K562 (cell line): Measurements from ENCODE around the gene ANKZF1. TPM values are rescaled to one million over a fixed set of nuclear protein-coding genes. Genes with fewer than 3 reads are reported as not detected.

Source experiments
- ATAC-seq: fragments of 200-7000 bp; cut with Tn5 transposase; 3 replicates; pipeline ENCODE4 v1.9.1; 2020; ENCODE audit warnings: moderate library complexity
- BruUV-seq: library from RNA; stranded (reverse); fragments of 400-500 nt; replicated peaks from 2 replicates; lab custom pipeline; 2021; lab: Mats Ljungman, UMichigan
- CTCF ChIA-PET: fragments of 300-600 bp; formaldehyde crosslinking; extraction: SDS; loops from one replicate; lab custom pipeline; 2021; ENCODE audit warnings: low intra/inter-chr PET ratio; lab: Yijun Ruan, JAX
- POLR2A ChIA-PET: fragments of 300-600, 350-650 bp; sonication (Branson Sonifier 250); formaldehyde crosslinking; extraction: SDS; loops from one replicate; lab custom pipeline; 2021; ENCODE audit warnings: antibody characterized with exemption, inconsistent platforms; lab: Yijun Ruan, JAX
- DNase-seq, 4 experiments: peaks; one replicate each; pipeline versions ENCODE4 v3.0.0 to v3.0.0-alpha.2; 2011 to 2018; ENCODE audit warnings: low spot score in 3 of 4, mixed read lengths in 3 of 4; ENCODE audit errors: extremely low read depth in 1 of 4
- FAIRE-seq: peaks from 2 replicates; lab custom pipeline; 2011; peaks lifted over from hg19 to GRCh38; lab: Jason Lieb, UNC
- H2AFZ ChIP-seq: 2 replicates; pipeline ENCODE4 v1.6.0; 2011; ENCODE audit warnings: low read depth, low read length, control low read depth, inconsistent platforms
- H3K27ac ChIP-seq: fragments of 200-600 bp; 3 replicates; pipeline ENCODE4 v1.8.0; 2011; ENCODE audit warnings: low read depth, mild to moderate bottlenecking, control low read depth, inconsistent platforms, low read length, moderate library complexity, mixed read lengths; ENCODE audit errors: extremely low read depth
- H3K27me3 ChIP-seq, 2 experiments: fragments of 300-600 bp in 1 of 2; 2 replicates in 1 of 2; 3 replicates in 1 of 2; pipeline versions ENCODE4 v1.6.0 to v1.8.0; 2011; ENCODE audit warnings: inconsistent platforms in 2 of 2, low read length in 2 of 2, mild to moderate bottlenecking in 1 of 2, mixed read lengths in 1 of 2, moderate library complexity in 1 of 2; ENCODE audit not compliant: control insufficient read depth in 2 of 2, insufficient read depth in 2 of 2
- H3K36me3 ChIP-seq: fragments of 300-600 bp; 3 replicates; pipeline ENCODE4 v1.8.0; 2011; ENCODE audit warnings: mild to moderate bottlenecking, low read length, inconsistent platforms; ENCODE audit not compliant: control insufficient read depth, insufficient read depth
- H3K4me1 ChIP-seq, 2 experiments: fragments of 200-600 bp in 1 of 2; replicated peaks in 1 of 2; 2 replicates in 1 of 2; 3 replicates in 1 of 2; pipeline versions ENCODE4 v1.5.1 to v1.8.0; 2011; ENCODE audit warnings: inconsistent platforms in 2 of 2, low read length in 2 of 2, mild to moderate bottlenecking in 1 of 2, mixed read lengths in 1 of 2, moderate library complexity in 1 of 2; ENCODE audit not compliant: control insufficient read depth in 2 of 2, insufficient read depth in 2 of 2
- H3K4me2 ChIP-seq: 2 replicates; pipeline ENCODE4 v1.6.1; 2011; ENCODE audit warnings: low read length, control low read depth, inconsistent platforms, mixed read lengths; ENCODE audit not compliant: insufficient read depth
- H3K4me3 ChIP-seq: fragments of 200-600 bp; sonication (generic), shearing (Covaris generic); 2 replicates; pipeline ENCODE4 v1.5.1; 2016; ENCODE audit warnings: control low read depth, inconsistent platforms
- H3K79me2 ChIP-seq: fragments of 200-600 bp; 3 replicates; pipeline ENCODE4 v1.8.0; 2011; ENCODE audit warnings: low read length, inconsistent platforms; ENCODE audit not compliant: control insufficient read depth, insufficient read depth
- H3K9ac ChIP-seq, 2 experiments: 2 replicates each; pipeline versions ENCODE4 v1.6.0 to v1.6.1; 2011; ENCODE audit warnings: low read depth in 2 of 2, low read length in 2 of 2, control low read depth in 1 of 2, inconsistent platforms in 1 of 2, mild to moderate bottlenecking in 1 of 2, mixed read lengths in 1 of 2; ENCODE audit not compliant: insufficient read depth in 1 of 2
- H3K9me1 ChIP-seq: one replicate; pipeline ENCODE4 v1.6.0; 2011; ENCODE audit warnings: inconsistent platforms, mild to moderate bottlenecking, low read length, moderate library complexity; ENCODE audit not compliant: control insufficient read depth, insufficient read depth
- H3K9me3 ChIP-seq: replicated peaks from 2 replicates; pipeline ENCODE4 v1.5.1; 2011; ENCODE audit warnings: low read depth, low read length, inconsistent platforms; ENCODE audit not compliant: control insufficient read depth, insufficient read depth
- H4K20me1 ChIP-seq: replicated peaks from 2 replicates; pipeline ENCODE4 v1.6.1; 2011; ENCODE audit warnings: low read length, inconsistent platforms, mixed read lengths; ENCODE audit not compliant: control insufficient read depth, insufficient read depth
- FOXA3 ChIP-seq, 2 experiments: fragments of 450-650 bp in 1 of 2; sonication (generic) in 1 of 2; formaldehyde crosslinking; IDR thresholded peaks in 1 of 2; conservative IDR thresholded peaks in 1 of 2; 2 replicates each; pipeline versions ENCODE4 v1.4.0 to v1.8.0; 2020 to 2022; ENCODE audit warnings: mild to moderate bottlenecking in 2 of 2, missing genetic modification reagents in 1 of 2
- HNRNPK ChIP-seq: fragments of 200-400 bp; formaldehyde crosslinking; IDR thresholded peaks from one replicate; pipeline ENCODE4 v1.6.1; 2018; ENCODE audit warnings: mild to moderate bottlenecking, low read depth, low read length; ENCODE audit not compliant: poor library complexity, severe bottlenecking
- IFI16 ChIP-seq: fragments of 250-450 bp; sonication (Bioruptor Pico); IDR thresholded peaks from 2 replicates; pipeline ENCODE4 v2.1.2; 2022; ENCODE audit warnings: mild to moderate bottlenecking, inconsistent platforms
- ZNF175 ChIP-seq: fragments of 200-800 bp; sonication (Bioruptor generic); IDR thresholded peaks from 2 replicates; pipeline ENCODE4 v1.6.1; 2016; ENCODE audit warnings: low read depth, mild to moderate bottlenecking, missing genetic modification characterization, missing compliant biosample characterization
- WGBS: fragments of 100-300 bp; shearing (Covaris generic); methylation state at CpG from one replicate; pipeline ENCODE4 v1.1.6; 2016; ENCODE audit warnings: low coverage, mixed read lengths; ENCODE audit not compliant: insufficient coverage; ENCODE audit errors: missing lambda C conversion rate; 5-methylcytosine and 5-hydroxymethylcytosine counted together
- in situ Hi-C: fragments of 300-500 bp; cut with MboI; formaldehyde crosslinking; loops from 4 replicates; pipeline ENCODE4 v1.15.0; 2018; ENCODE audit warnings: inconsistent platforms, mixed read lengths
- intact Hi-C: fragments of 100-400 bp; cut with micrococcal nuclease; formaldehyde crosslinking; loops from 2 replicates; pipeline ENCODE4 v1.14.2; 2022
- polyA plus RNA-seq, 8 experiments: library from polyadenylated mRNA; depleted of rRNA in 4 of 8; stranded (reverse) in 5 of 8; unstranded in 3 of 8; fragments of >200 nt; fragmentation: Nextera tagmentation in 2 of 8; fragmentation: Illumina TruSeq in 1 of 8; extraction: Ambion mirVana in 2 of 8; extraction: Trizol in 1 of 8; gene quantifications; 2 replicates each; pipeline versions ENCODE4 v1.2.1 to v1.2.3, GENCODE V29; 2011 to 2014; ENCODE audit warnings: inconsistent platforms in 1 of 8, missing spikeins in 1 of 8
- total RNA-seq, 7 experiments: library from RNA; depleted of rRNA in 6 of 7; stranded (reverse); fragments of >200 nt in 6 of 7; fragmentation: Illumina TruSeq in 2 of 7; extraction: Trizol in 2 of 7; gene quantifications; 2 replicates each; pipeline versions ENCODE4 v1.2.1 to v1.2.3, GENCODE V29; 2011 to 2021; ENCODE audit warnings: low replicate concordance in 1 of 7
- TF ChIP-seq, protein P1 (sequence below), 3 experiments: fragments of 200-800 bp in 1 of 3; sonication (Bioruptor generic) in 1 of 3; sonication (generic) in 1 of 3; formaldehyde crosslinking in 1 of 3; IDR thresholded peaks; 2 replicates each; pipeline versions ENCODE4 v1.6.1 to v1.8.0; 2016 to 2022; ENCODE audit warnings: mild to moderate bottlenecking in 2 of 3, missing compliant biosample characterization in 2 of 3, missing genetic modification characterization in 2 of 3, missing genetic modification reagents in 1 of 3
- TF ChIP-seq, protein P2 (sequence below): fragments of 450-650 bp; IDR thresholded peaks from 2 replicates; pipeline ENCODE4 v1.6.1; 2016; ENCODE audit warnings: low read depth
- TF ChIP-seq, protein P3 (sequence below): fragments of 200-400 bp; formaldehyde crosslinking; IDR thresholded peaks from 2 replicates; pipeline ENCODE4 v1.6.1; 2017; ENCODE audit warnings: mild to moderate bottlenecking, low read depth, low read length, moderate library complexity

Gene ANKZF1
- total and polyA plus RNA-seq, 9 of the 15 experiments (the other 6 are each of a cell fraction or from before 2014, with no cell fraction given) = 3.1 to 60.6 (median 31.0) TPM

DNA sequence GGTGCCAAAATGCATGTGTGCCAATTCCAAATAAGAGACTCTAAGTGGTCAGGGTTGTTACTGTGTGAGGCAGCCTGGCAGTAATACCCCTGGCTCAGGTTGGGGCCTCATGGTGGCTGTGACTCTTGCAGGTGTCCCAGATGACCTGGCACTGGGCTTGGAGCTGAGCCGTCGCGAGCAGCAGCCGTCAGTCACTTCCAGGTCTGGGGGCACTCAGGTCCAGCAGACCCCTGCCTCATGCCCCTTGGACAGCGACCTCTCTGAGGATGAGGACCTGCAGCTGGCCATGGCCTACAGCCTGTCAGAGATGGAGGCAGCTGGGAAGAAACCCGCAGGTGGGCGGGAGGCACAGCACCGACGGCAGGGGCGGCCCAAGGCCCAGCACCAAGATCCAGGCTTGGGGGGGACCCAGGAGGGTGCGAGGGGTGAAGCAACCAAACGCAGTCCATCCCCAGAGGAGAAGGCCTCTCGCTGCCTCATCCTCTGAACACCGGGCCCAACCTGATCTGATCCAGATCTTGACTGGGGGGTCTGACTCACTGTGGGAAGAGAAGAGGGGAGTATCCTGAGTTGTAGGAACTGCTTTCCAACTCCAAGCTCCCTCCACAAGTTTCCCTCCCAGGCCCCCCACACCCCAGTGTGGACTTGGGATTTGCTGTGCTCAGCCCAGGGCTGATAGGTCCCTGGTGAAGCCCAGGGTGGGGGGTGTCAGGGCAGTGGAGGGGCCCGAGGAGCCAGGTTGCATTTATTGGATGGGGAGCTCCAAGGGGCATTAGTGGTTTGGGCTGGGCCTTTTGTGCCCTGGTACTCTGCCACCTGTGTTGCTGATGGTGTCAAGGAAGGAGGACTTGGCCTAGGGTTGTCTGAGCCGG is 55.1 kb downstream of the ANKZF1 start:
- Histone ChIP-seq H3K9me3 (no peaks in the 10 kb centered on the region), H3K79me2 (no peaks in the 10 kb centered on the region), H3K9me1 (peaks cover 5% of the 10 kb centered on the region), H4K20me1 (no peaks in the 10 kb centered on the region), H3K9ac (peak overlapping the region in 1 of 2 experiments; percentile 65; a peak in 2 of 4 replicates), H3K27ac (no peak overlapping the region), H3K4me3 (no peak overlapping the region), H3K4me2 (no peak overlapping the region), H2AFZ (no peak overlapping the region), H3K4me1 (peaks cover 54 to 77% of the 10 kb centered on the region in 2 experiments), H3K36me3 (no peaks in the 10 kb centered on the region), H3K27me3 (no peaks in the 10 kb centered on the region)
- TF ChIP-seq, protein P1, sequence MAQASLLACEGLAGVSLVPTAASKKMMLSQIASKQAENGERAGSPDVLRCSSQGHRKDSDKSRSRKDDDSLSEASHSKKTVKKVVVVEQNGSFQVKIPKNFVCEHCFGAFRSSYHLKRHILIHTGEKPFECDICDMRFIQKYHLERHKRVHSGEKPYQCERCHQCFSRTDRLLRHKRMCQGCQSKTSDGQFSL (CRISPR knock-in tag; IDR thresholded peaks at IDR 0.05) = no peak
- TF ChIP-seq, protein P1 (tag; IDR thresholded peaks at IDR 0.05) = no peak
- no peak for TF ChIP-seq IFI16 (CRISPR knock-in tag)
- TF ChIP-seq HNRNPK = no peak
- TF ChIP-seq, protein P2, sequence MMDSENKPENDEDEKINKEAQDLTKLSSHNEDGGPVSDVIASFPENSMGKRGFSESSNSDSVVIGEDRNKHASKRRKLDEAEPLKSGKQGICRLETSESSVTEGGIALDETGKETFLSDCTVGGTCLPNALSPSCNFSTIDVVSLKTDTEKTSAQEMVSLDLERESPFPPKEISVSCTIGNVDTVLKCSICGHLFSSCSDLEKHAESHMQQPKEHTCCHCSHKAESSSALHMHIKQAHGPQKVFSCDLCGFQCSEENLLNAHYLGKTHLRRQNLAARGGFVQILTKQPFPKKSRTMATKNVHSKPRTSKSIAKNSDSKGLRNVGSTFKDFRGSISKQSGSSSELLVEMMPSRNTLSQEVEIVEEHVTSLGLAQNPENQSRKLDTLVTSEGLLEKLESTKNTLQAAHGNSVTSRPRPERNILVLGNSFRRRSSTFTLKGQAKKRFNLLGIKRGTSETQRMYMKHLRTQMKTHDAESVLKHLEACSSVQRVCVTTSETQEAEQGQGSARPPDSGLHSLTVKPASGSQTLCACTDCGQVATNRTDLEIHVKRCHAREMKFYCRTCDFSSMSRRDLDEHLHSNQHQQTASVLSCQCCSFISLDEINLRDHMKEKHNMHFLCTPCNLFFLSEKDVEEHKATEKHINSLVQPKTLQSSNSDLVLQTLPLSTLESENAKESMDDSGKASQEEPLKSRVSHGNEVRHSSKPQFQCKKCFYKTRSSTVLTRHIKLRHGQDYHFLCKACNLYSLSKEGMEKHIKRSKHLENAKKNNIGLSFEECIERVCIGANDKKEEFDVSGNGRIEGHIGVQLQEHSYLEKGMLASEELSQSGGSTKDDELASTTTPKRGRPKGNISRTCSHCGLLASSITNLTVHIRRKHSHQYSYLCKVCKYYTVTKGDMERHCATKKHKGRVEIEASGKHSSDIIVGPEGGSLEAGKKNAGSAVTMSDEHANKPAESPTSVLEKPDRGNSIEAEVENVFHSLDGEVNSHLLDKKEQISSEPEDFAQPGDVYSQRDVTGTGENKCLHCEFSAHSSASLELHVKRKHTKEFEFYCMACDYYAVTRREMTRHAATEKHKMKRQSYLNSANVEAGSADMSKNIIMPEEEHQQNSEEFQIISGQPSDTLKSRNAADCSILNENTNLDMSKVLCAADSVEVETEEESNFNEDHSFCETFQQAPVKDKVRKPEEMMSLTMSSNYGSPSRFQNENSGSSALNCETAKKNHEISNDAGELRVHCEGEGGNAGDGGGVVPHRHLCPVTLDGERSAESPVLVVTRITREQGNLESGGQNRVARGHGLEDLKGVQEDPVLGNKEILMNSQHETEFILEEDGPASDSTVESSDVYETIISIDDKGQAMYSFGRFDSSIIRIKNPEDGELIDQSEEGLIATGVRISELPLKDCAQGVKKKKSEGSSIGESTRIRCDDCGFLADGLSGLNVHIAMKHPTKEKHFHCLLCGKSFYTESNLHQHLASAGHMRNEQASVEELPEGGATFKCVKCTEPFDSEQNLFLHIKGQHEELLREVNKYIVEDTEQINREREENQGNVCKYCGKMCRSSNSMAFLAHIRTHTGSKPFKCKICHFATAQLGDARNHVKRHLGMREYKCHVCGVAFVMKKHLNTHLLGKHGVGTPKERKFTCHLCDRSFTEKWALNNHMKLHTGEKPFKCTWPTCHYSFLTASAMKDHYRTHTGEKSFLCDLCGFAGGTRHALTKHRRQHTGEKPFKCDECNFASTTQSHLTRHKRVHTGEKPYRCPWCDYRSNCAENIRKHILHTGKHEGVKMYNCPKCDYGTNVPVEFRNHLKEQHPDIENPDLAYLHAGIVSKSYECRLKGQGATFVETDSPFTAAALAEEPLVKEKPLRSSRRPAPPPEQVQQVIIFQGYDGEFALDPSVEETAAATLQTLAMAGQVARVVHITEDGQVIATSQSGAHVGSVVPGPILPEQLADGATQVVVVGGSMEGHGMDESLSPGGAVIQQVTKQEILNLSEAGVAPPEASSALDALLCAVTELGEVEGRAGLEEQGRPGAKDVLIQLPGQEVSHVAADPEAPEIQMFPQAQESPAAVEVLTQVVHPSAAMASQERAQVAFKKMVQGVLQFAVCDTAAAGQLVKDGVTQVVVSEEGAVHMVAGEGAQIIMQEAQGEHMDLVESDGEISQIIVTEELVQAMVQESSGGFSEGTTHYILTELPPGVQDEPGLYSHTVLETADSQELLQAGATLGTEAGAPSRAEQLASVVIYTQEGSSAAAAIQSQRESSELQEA = no peak
- no peak for TF ChIP-seq ZNF175 (CRISPR knock-in tag)
- no peak for TF ChIP-seq FOXA3 (CRISPR knock-in tag; conservative IDR thresholded peaks at IDR 0.05 in 1 of 2, IDR thresholded peaks at IDR 0.05 in 1 of 2)
- TF ChIP-seq, protein P3, sequence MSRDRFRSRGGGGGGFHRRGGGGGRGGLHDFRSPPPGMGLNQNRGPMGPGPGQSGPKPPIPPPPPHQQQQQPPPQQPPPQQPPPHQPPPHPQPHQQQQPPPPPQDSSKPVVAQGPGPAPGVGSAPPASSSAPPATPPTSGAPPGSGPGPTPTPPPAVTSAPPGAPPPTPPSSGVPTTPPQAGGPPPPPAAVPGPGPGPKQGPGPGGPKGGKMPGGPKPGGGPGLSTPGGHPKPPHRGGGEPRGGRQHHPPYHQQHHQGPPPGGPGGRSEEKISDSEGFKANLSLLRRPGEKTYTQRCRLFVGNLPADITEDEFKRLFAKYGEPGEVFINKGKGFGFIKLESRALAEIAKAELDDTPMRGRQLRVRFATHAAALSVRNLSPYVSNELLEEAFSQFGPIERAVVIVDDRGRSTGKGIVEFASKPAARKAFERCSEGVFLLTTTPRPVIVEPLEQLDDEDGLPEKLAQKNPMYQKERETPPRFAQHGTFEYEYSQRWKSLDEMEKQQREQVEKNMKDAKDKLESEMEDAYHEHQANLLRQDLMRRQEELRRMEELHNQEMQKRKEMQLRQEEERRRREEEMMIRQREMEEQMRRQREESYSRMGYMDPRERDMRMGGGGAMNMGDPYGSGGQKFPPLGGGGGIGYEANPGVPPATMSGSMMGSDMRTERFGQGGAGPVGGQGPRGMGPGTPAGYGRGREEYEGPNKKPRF = no peak
- POLR2A ChIA-PET = interaction anchor here (1.4 kb wide), 1 partner anchor 10 kb away, joined by 5 read pairs; no protein-coding TSS in a partner anchor
- DNase-seq (no peak), ATAC-seq (no peak), FAIRE-seq (no peak)
- in situ Hi-C loops (no loop called here), intact Hi-C loops (no loop called here)
- 81% methylated on average over 7 of the region's 16 CpGs for WGBS
- BruUV-seq = no TSS peak
- CTCF ChIA-PET = no interaction called here
